Measurements from ENCODE around the gene TTYH3. TPM values are rescaled to one million over a fixed set of nuclear protein-coding genes. Genes with fewer than 3 reads are reported as not detected.
"Not testable (repeated sequence)": the region's sequence is repeated elsewhere in the genome, so short reads cannot be mapped to it uniquely, and the experiment has no call there.

Gene TTYH3
- total RNA-seq, 1 donor from 2014 or later: 35.6 TPM

GRCh38 chr7:2689951-2690705 is 58.3 kb downstream of the TTYH3 start:
- no peaks in the 10 kb centered on the region for H3K9me3 Mint-ChIP-seq
- intact Hi-C loops (cut with micrococcal nuclease): no loop called here
- DNase-seq: no peak
- no peak overlapping the region for H3K4me3 Mint-ChIP-seq
- H3K4me1 Mint-ChIP-seq: peaks cover 13% of the 10 kb centered on the region
- H3K27me3 Mint-ChIP-seq: peaks cover 46% of the 10 kb centered on the region
- no peak overlapping the region for H3K27ac Mint-ChIP-seq
- H3K36me3 Mint-ChIP-seq (ENCODE audit: low read depth): no peaks in the 10 kb centered on the region

DNA sequence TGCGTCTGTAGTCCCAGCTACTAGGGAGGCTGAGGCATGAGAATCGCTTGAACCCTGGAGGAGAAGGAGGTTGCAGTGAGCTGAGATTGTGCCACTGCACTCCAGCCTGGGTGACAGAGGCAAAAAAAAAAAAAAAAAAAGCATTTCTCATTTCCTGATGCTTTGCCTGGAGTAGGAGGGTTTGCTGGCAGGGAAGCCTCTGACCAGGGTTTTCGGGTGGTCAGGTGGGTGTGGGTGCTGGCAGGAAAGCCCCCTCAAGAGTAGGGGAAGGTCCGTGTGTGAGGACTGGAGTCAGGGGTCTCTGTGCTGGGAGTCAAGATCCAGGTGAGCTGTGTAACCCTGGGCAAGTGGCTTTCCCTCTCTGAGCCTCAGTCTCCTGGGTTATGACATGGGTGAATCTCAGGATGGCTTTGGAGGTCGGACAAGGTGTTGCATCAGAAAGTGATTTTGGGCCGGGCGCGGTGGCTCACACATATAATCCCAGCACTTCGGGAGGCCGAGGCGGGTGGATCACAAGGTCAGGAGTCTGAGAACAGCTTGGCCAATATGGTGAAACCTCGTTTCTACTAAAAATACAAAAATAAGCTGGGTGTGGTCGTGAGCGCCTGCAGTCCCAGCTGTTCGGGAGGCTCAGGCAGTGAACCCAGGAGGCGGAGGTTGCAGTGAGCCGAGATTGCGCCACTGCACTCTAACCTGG is 59.4 kb downstream of the TTYH3 start:
- intact Hi-C loops (cut with micrococcal nuclease): no loop called here
- no peak overlapping the region for H3K4me3 Mint-ChIP-seq
- no peaks in the 10 kb centered on the region for H3K9me3 Mint-ChIP-seq
- no peak overlapping the region for H3K27ac Mint-ChIP-seq
- H3K36me3 Mint-ChIP-seq (ENCODE audit: low read depth): no peaks in the 10 kb centered on the region
- no peak for DNase-seq
- peaks cover 42% of the 10 kb centered on the region for H3K27me3 Mint-ChIP-seq
- H3K4me1 Mint-ChIP-seq: peaks cover 13% of the 10 kb centered on the region

DNA sequence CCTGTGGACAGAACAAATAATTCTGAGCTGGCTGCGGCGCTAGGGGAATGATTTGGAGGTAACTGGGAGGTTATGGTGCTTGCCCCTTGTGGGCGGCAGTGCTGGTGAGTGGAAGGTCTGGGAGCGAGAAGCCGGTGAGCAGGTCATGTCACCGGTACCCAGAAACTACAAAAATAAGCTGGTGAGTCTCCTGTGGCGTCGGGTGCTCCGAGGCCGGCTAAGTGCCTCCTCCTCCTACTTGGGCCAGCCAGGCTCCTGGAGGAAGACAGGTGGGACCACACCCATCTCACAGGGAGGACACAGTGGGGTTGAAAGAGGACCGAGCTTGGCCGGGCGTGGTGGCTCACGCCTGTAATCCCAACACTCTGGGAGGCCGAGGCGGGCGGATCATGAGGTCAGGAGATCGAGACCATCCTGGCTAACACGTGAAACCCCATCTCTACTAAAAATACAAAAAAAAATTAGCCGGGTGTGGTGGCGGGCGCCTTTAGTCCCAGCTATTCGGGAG is 60.2 kb downstream of the TTYH3 start:
- H3K4me3 Mint-ChIP-seq; H3K9me3 Mint-ChIP-seq; H3K36me3 Mint-ChIP-seq (ENCODE audit: low read depth); DNase-seq; H3K27ac Mint-ChIP-seq; intact Hi-C loops (cut with micrococcal nuclease): not testable (repeated sequence)
- Mint-ChIP-seq H3K27me3 (peaks cover 38% of the 10 kb centered on the region), H3K4me1 (peaks cover 13% of the 10 kb centered on the region)

- Mint-ChIP-seq H3K27ac (no peak overlapping the region), H3K9me3 (no peaks in the 10 kb centered on the region), H3K4me1 (peaks cover 13% of the 10 kb centered on the region), H3K27me3 (peaks cover 36% of the 10 kb centered on the region), H3K36me3 (ENCODE audit: low read depth) (no peaks in the 10 kb centered on the region), H3K4me3 (no peak overlapping the region)
- DNase-seq: no peak
- intact Hi-C loops (cut with micrococcal nuclease): no loop called here
These were observed 60.8 kb downstream of the TTYH3 start for GRCh38 chr7:2692543-2692942.

GRCh38 chr7:2693420-2694121 is 61.8 kb downstream of the TTYH3 start:
- H3K27ac Mint-ChIP-seq; DNase-seq; H3K4me3 Mint-ChIP-seq; intact Hi-C loops (cut with micrococcal nuclease); H3K36me3 Mint-ChIP-seq (ENCODE audit: low read depth); H3K9me3 Mint-ChIP-seq: not testable (repeated sequence)
- peaks cover 34% of the 10 kb centered on the region for H3K27me3 Mint-ChIP-seq
- peaks cover 18% of the 10 kb centered on the region for H3K4me1 Mint-ChIP-seq

DNA sequence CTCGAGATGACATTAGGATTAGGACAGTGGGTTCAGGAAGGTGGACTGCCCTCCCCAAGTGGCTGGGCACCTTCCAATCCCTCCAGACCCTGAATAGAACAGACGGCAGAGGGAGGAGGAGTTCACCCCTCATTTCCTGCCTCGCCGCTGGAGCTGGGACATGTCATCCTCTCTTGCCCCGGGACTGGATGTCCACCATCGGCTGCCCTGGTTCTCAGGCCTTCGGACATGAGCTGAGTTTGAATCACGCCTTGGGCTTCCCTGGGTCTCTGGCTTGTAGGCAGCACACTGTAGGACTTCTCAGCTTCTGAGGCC is 62.3 kb downstream of the TTYH3 start:
- DNase-seq; H3K27ac Mint-ChIP-seq; H3K4me3 Mint-ChIP-seq; H3K9me3 Mint-ChIP-seq; H3K36me3 Mint-ChIP-seq (ENCODE audit: low read depth); intact Hi-C loops (cut with micrococcal nuclease): not testable (repeated sequence)
- H3K4me1 Mint-ChIP-seq: peaks cover 18% of the 10 kb centered on the region
- H3K27me3 Mint-ChIP-seq: peaks cover 31% of the 10 kb centered on the region

DNA sequence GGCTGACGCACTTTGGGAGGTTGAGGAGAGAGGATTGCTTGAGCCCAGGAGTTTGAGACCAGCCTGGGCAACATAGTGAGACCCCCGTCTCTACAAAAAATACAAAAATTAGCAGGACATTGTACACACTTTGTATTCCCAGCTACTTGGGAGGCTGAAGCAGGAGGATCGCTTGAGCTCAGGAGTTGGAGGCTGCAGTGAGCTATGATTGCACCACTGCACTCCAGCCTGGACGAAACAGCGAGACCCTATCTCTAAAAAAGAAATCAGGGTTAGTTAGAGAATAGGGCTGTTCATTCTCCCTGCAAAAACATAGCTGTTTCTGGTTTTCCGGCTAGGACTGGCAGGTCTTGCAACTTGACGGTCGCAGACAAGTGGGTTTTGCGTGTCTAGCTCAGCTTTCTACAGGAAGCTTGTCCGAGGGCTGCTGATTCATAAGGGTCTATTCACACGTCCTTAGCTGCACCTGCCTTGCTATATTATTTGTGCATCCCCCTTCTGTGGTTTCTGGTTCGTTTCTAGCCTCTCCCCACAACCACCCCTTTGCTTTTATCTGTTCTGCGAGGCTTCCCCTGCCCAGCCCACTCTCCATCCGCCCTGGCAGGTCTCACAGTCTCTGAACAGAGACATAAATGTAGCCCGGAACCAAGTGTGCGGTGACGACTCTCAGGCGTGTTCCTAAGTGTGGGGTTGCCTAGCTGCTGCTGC is 66.9 kb downstream of the TTYH3 start:
- Mint-ChIP-seq H3K27me3 (peaks cover 19% of the 10 kb centered on the region), H3K4me1 (peaks cover 24% of the 10 kb centered on the region)
- intact Hi-C loops (cut with micrococcal nuclease): no loop called here

DNA sequence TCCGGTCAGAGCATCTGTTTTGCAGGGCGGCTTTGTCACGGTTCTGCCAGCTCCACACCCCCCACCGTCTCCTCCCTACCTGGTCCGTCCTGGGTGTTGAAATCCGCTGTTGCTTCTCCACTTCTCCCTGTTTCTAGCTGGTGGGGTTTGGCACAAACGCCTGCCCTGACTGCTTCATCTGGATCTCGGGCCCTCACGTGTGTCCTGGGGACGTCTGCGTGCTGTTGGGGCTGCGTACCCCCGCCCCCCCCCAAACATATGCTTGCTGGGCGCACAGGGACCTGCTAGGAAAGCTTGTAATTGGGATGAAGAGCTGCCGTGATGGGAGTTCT is 67.5 kb downstream of the TTYH3 start:
- peaks cover 19% of the 10 kb centered on the region for H3K27me3 Mint-ChIP-seq
- H3K9me3 Mint-ChIP-seq: no peaks in the 10 kb centered on the region
- H3K27ac Mint-ChIP-seq: peak overlapping the region; percentile 83
- no peaks in the 10 kb centered on the region for H3K36me3 Mint-ChIP-seq (ENCODE audit: low read depth)
- H3K4me1 Mint-ChIP-seq: peaks cover 24% of the 10 kb centered on the region
- intact Hi-C loops (cut with micrococcal nuclease): no loop called here
- no peak for DNase-seq
- H3K4me3 Mint-ChIP-seq: peak overlapping the region; percentile 76

More for the DNA sequence above, 66.9 kb downstream of the TTYH3 start:
- peak; percentile 92 for DNase-seq
- Mint-ChIP-seq H3K27ac (peak overlapping the region; percentile 83), H3K4me3 (peak overlapping the region; percentile 76), H3K36me3 (ENCODE audit: low read depth) (no peaks in the 10 kb centered on the region), H3K9me3 (no peaks in the 10 kb centered on the region)

- Mint-ChIP-seq H3K4me1 (peaks cover 24% of the 10 kb centered on the region), H3K4me3 (peak overlapping the region; percentile 30), H3K36me3 (ENCODE audit: low read depth) (no peaks in the 10 kb centered on the region), H3K9me3 (no peaks in the 10 kb centered on the region), H3K27me3 (peaks cover 22% of the 10 kb centered on the region), H3K27ac (peak overlapping the region; percentile 29)
- intact Hi-C loops (cut with micrococcal nuclease): no loop called here
- DNase-seq: no peak
These were observed 68.5 kb downstream of the TTYH3 start for GRCh38 chr7:2700141-2700850.

GRCh38 chr7:2701424-2701823 is 69.6 kb downstream of the TTYH3 start:
- Mint-ChIP-seq H3K27me3 (peaks cover 22% of the 10 kb centered on the region), H3K36me3 (ENCODE audit: low read depth) (no peaks in the 10 kb centered on the region), H3K27ac (no peak overlapping the region), H3K9me3 (no peaks in the 10 kb centered on the region), H3K4me1 (peaks cover 24% of the 10 kb centered on the region), H3K4me3 (no peak overlapping the region)
- DNase-seq: no peak
- intact Hi-C loops (cut with micrococcal nuclease): no loop called here

DNA sequence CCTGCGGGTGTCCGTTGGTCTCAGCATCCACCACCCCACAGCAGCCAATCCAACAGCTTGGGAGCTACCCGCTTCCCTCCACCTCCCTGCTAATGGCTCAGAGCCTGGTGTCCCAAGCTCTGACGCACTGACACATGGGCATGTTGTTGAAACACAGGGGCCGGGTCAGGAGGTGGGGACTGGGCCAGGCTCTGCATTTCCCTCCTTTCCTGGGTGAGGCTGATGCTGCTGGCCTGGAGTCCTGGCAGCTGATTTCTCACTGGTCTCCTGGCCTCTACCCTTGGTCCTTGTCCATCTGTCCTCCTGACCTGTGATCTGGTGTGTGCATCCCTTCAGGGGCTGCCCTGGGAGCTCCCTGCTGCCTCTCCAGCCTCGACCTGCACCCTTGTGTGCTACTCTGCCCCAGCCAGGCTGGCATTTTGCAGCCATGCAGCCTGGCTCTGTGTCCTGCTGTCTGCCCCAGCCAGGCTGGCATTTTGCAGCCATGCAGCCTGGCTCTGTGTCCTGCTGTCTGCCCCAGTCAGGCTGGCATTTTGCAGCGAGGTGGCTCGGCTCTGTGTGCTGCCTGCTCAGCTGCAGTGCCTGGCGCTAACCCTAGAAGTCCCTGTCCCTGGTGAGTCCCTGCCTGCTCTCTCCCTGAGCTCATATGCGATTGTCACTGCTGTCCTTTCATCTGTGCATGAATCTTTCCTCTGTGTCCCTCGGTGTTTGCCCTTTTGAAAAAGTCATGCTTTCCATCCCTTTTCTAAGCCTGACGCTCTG is 70.2 kb downstream of the TTYH3 start:
- intact Hi-C loops (cut with micrococcal nuclease): no loop called here
- peaks cover 22% of the 10 kb centered on the region for H3K27me3 Mint-ChIP-seq
- peaks cover 24% of the 10 kb centered on the region for H3K4me1 Mint-ChIP-seq
- no peak overlapping the region for H3K4me3 Mint-ChIP-seq
- no peaks in the 10 kb centered on the region for H3K9me3 Mint-ChIP-seq
- no peak for DNase-seq
- H3K36me3 Mint-ChIP-seq (ENCODE audit: low read depth): no peaks in the 10 kb centered on the region
- no peak overlapping the region for H3K27ac Mint-ChIP-seq

- Mint-ChIP-seq H3K27me3 (peaks cover 22% of the 10 kb centered on the region), H3K27ac (no peak overlapping the region), H3K9me3 (no peaks in the 10 kb centered on the region), H3K4me3 (no peak overlapping the region), H3K36me3 (ENCODE audit: low read depth) (no peaks in the 10 kb centered on the region), H3K4me1 (peaks cover 24% of the 10 kb centered on the region)
- intact Hi-C loops (cut with micrococcal nuclease): no loop called here
- no peak for DNase-seq
These were observed 70.8 kb downstream of the TTYH3 start for GRCh38 chr7:2702594-2702957.

Data from activated CD4-positive, alpha-beta T cell treated with anti-CD3 and anti-CD28 coated beads, Interleukin-2, amount 10 ng/mL, durations not matched to agents 24 days and 14 days (primary cell).